Spleen (tissue), 11 donors: ENCODE results near the gene RPL31. TPM values are rescaled to one million over a fixed set of nuclear protein-coding genes. Genes with fewer than 3 reads are reported as not detected.

Experiments used
- DNase-seq: peaks from one replicate; pipeline ENCODE4 v3.0.0-alpha.2; 2020
- H3K27ac ChIP-seq, 8 donors: fragments of 200-600 bp; sonication (generic) in 7 of 8; 1 replicate in 4 of 8; 2 replicates in 4 of 8; pipeline versions ENCODE4 v1.5.0 to v1.8.0; 2016 to 2021; ENCODE audit warnings: inconsistent platforms in 4 of 8, mild to moderate bottlenecking in 4 of 8, moderate library complexity in 1 of 8
- H3K27me3 ChIP-seq, 7 donors: fragments of 200-600 bp; sonication (generic) in 6 of 7; replicated peaks in 1 of 7; 1 replicate in 4 of 7; 2 replicates in 3 of 7; pipeline versions ENCODE4 v1.5.0 to v1.8.0; 2016 to 2021; ENCODE audit warnings: inconsistent platforms in 3 of 7, mild to moderate bottlenecking in 1 of 7
- H3K36me3 ChIP-seq, 6 donors: fragments of 200-600 bp; sonication (generic) in 5 of 6; 1 replicate in 4 of 6; 2 replicates in 2 of 6; pipeline versions ENCODE4 v1.5.0 to v1.8.0; 2016 to 2021; ENCODE audit warnings: inconsistent platforms in 2 of 6
- H3K4me1 ChIP-seq, 6 donors: fragments of 200-600 bp; sonication (generic) in 5 of 6; 1 replicate in 3 of 6; 2 replicates in 3 of 6; pipeline versions ENCODE4 v1.5.0 to v1.8.0; 2016 to 2021; ENCODE audit warnings: inconsistent platforms in 3 of 6
- H3K4me3 ChIP-seq, 8 donors: fragments of 200-600 bp; sonication (generic) in 7 of 8; 1 replicate in 4 of 8; 2 replicates in 4 of 8; pipeline versions ENCODE4 v1.5.0 to v1.8.0; 2016 to 2021; ENCODE audit warnings: inconsistent platforms in 4 of 8, mild to moderate bottlenecking in 4 of 8, moderate library complexity in 2 of 8
- H3K9me3 ChIP-seq, 8 donors: fragments of 200-600 bp; sonication (generic) in 7 of 8; 1 replicate in 4 of 8; 2 replicates in 4 of 8; pipeline versions ENCODE4 v1.5.0 to v1.8.0; 2016 to 2021; ENCODE audit warnings: inconsistent platforms in 4 of 8
- CTCF ChIP-seq, 11 experiments: fragments of 200-600 bp in 7 of 11; fragments of 450-650 bp in 4 of 11; sonication (generic) in 4 of 11; IDR thresholded peaks in 8 of 11; conservative IDR thresholded peaks in 3 of 11; 1 replicate in 7 of 11; 2 replicates in 4 of 11; pipeline versions ENCODE4 v1.4.0 to v1.8.0; 2016 to 2021; ENCODE audit warnings: antibody characterized with exemption in 11 of 11, inconsistent platforms in 4 of 11, mild to moderate bottlenecking in 1 of 11
- POLR2A ChIP-seq, 3 donors: fragments of 450-650 bp; IDR thresholded peaks; one replicate each; pipeline ENCODE4 v1.5.1; 2017; ENCODE audit warnings: antibody characterized with exemption in 3 of 3, mild to moderate bottlenecking in 1 of 3
- POLR2AphosphoS5 ChIP-seq, 3 donors: sonication (generic); formaldehyde crosslinking; IDR thresholded peaks; one replicate each; pipeline ENCODE4 v1.5.1; 2017; ENCODE audit warnings: antibody characterized with exemption in 3 of 3
- WGBS, 5 donors: extraction: QIAGEN DNeasy Blood & Tissue Kit in 3 of 5; methylation state at CpG; one replicate each; pipeline versions ENCODE4 v1.1.5 to v1.1.7; 2013 to 2018; 5-methylcytosine and 5-hydroxymethylcytosine counted together
- intact Hi-C: fragments of 100-400 bp; cut with DNase I; formaldehyde crosslinking; loops from one replicate; pipeline ENCODE4 v1.15.0; 2023; ENCODE audit warnings: low total_unique reads
- polyA plus RNA-seq, 3 donors: library from polyadenylated mRNA; stranded (reverse); fragments of 200-250 nt; gene quantifications; one replicate each; pipeline ENCODE4 v1.2.1, GENCODE V29; 2013
- total RNA-seq, 7 donors: library from RNA; depleted of rRNA in 3 of 7; stranded (reverse); fragments of >200 nt in 3 of 7; fragmentation: NEBNext Ultra II Directional in 4 of 7; extraction: Animal tissue kit (Norgen Biotek cat#: 25700) in 4 of 7; gene quantifications; one replicate each; pipeline versions ENCODE4 v1.1.0 to v1.2.1, GENCODE V29; 2016 to 2021
- donor health status: healthy with polysubstance abuse.
- donor health status: DM: no; HTN: no; CAD: no; lungs with moderate emphysema.
- donor health status: DM: no; HTN: no; CAD: no.
- donor health status: Bipolar disorder and iron deficiency.
- donor health status: healthy.
- donor health status: DM: no; HTN: no; CAD: no.
- donor health status: DM: yes; HTN: yes; CAD: no.

The RPL31 gene
- total and polyA plus RNA-seq, 10 donors, result 876 to 10,502 (median 1,250) TPM

DNA sequence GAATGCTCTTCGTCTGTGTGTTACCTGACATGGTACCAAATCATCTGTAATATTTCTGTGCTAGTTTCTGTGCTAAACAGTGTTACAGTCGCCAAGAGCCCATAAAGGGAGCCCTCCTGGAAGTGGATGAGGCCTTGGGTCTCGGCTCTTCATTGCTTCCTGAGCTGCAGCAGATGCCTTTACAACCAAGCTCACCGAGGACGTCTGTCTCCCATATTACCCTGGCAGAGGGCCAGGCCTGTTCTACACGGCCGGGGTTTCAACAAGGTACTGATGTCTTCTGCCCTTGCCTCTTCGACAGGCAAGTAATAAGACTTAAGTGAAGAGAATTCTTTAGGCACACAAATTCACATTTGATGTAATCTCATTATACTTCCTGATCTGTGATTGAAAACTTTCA is 16.8 kb downstream of the RPL31 start:
- WGBS, 5 donors, result 61 to 81% (median 72%) methylated on average over 8 of the region's 8 CpGs
- TF ChIP-seq POLR2A (IDR thresholded peaks at IDR 0.05), result no peak
- no peak for TF ChIP-seq CTCF (IDR thresholded peaks at IDR 0.05 in 8 of 11, conservative IDR thresholded peaks at IDR 0.05 in 3 of 11)
- no peak for TF ChIP-seq POLR2AphosphoS5 (IDR thresholded peaks at IDR 0.05)
- no peak overlapping the region for H3K4me3 ChIP-seq
- H3K36me3 ChIP-seq, result peaks cover 0 to 85% (median 24%) of the 10 kb centered on the region in 6 donors
- no peak overlapping the region for H3K27ac ChIP-seq
- no peaks in the 10 kb centered on the region for H3K4me1 ChIP-seq
- DNase-seq, result no peak
- H3K27me3 ChIP-seq, result no peaks in the 10 kb centered on the region
- no peaks in the 10 kb centered on the region for H3K9me3 ChIP-seq
- intact Hi-C loops, result loop anchor here (10.0 kb wide), 1 partner anchor 186 kb away; no protein-coding TSS in a partner anchor

DNA sequence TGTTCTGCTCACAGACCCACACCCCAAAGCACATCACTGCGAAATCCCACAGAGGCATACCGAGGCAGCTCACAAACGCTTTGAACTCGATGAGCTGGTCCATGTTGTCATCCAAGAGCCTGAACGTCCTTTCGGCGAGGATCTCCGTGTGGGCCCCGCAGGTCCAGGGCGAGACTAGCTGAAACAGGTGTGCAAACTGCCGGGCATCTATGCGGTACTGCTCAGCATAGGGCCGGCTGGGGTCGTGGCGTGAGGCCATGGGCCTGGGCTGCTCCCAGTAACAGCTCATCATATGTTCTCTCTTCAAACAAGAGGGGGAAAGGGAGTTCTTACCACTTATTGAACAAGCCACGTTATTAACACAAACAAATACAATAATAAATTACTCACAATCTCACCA is 20.1 kb downstream of the RPL31 start:
- no peaks in the 10 kb centered on the region for H3K4me1 ChIP-seq
- no peaks in the 10 kb centered on the region for H3K27me3 ChIP-seq
- H3K27ac ChIP-seq, result no peak overlapping the region
- 92 to 98% (median 94%) methylated on average over 11 to 16 of the region's 16 CpGs for WGBS, 5 donors
- DNase-seq, result no peak
- peaks cover 0 to 97% (median 21%) of the 10 kb centered on the region in 6 donors for H3K36me3 ChIP-seq
- intact Hi-C loops, result no loop called here
- H3K4me3 ChIP-seq, result no peak overlapping the region
- no peaks in the 10 kb centered on the region for H3K9me3 ChIP-seq
- TF ChIP-seq POLR2A (IDR thresholded peaks at IDR 0.05), result no peak
- no peak for TF ChIP-seq CTCF (IDR thresholded peaks at IDR 0.05 in 8 of 11, conservative IDR thresholded peaks at IDR 0.05 in 3 of 11)
- peak in 2 of 3 donors; percentile 37 to 53 for TF ChIP-seq POLR2AphosphoS5 (IDR thresholded peaks at IDR 0.05)

DNA sequence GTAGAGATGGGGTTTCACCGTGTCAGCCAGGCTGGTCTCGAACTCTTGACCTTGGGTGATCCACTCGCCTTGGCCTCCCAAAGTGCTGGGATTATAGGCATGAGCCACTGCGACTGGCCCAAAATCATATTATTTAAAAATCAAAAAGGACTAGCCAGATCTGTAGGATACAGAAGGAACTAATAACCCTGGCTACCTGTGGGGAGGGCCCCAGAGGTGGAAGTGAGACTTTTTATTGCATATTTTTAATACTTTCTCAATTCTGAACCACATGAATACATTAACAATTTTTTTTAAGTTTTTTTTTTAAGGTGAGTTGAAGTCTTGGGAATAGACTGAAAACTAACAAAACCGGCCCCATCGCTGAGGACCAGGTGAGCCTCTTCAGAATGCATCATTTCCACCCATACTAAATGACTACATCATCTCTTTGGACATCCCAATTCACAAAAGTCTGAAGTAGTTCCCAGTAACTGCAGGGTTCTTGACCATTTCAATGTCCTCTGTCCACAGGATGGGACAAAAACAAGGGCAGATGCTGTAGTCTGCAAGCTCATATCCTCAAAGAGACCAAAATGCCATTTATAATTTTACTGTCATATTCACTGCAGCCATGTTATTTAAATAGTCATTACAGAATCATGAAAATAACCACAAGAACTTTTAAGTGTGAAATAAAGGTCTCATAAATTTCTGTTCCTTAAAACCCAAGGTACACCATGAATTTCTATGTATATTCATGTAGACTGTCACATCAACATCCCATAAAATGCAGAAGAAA is 21.4 kb downstream of the RPL31 start:
- no peak for DNase-seq
- intact Hi-C loops, result no loop called here
- Histone ChIP-seq H3K36me3 (peaks cover 0 to 100% (median 19%) of the 10 kb centered on the region in 6 donors), H3K9me3 (no peaks in the 10 kb centered on the region), H3K4me1 (no peaks in the 10 kb centered on the region), H3K4me3 (no peak overlapping the region), H3K27me3 (no peaks in the 10 kb centered on the region), H3K27ac (no peak overlapping the region)
- TF ChIP-seq POLR2A (IDR thresholded peaks at IDR 0.05) (no peak), POLR2AphosphoS5 (IDR thresholded peaks at IDR 0.05) (no peak)
- 90 to 95% (median 93%) methylated on average over 6 of the region's 6 CpGs for WGBS, 5 donors

DNA sequence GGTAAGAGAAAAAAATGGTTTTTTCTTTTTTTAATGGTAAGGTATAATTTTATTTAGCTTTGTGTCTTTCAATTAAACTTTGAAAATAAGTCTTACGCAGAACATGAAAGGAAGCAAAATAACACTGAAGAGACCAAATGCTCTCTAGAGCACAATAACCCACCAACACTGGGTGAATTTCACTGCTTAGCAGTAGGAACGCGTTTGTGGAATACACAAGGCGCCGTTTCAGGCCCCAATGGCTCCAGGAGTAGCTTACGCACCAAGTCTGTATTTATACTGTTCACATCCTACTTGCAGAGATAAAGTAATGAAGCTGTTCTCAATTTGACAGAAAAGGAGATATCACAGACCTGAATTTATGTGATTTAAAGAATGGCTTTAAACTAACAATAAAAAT is 23.5 kb downstream of the RPL31 start:
- 92 to 97% (median 94%) methylated on average over 6 of the region's 6 CpGs for WGBS, 5 donors

More for the DNA sequence above, 23.5 kb downstream of the RPL31 start:
- H3K9me3 ChIP-seq, result no peaks in the 10 kb centered on the region
- H3K4me1 ChIP-seq, result no peaks in the 10 kb centered on the region
- peaks cover 0 to 100% (median 12%) of the 10 kb centered on the region in 6 donors for H3K36me3 ChIP-seq
- H3K27me3 ChIP-seq, result no peaks in the 10 kb centered on the region
- H3K27ac ChIP-seq, result no peak overlapping the region
- H3K4me3 ChIP-seq, result no peak overlapping the region
- TF ChIP-seq POLR2AphosphoS5 (IDR thresholded peaks at IDR 0.05) (no peak), CTCF (IDR thresholded peaks at IDR 0.05 in 8 of 11, conservative IDR thresholded peaks at IDR 0.05 in 3 of 11) (no peak), POLR2A (IDR thresholded peaks at IDR 0.05) (no peak)
- DNase-seq, result no peak
- intact Hi-C loops, result no loop called here
